ENCODE measurements around the gene HIPK2.

The HIPK2 gene

DNA sequence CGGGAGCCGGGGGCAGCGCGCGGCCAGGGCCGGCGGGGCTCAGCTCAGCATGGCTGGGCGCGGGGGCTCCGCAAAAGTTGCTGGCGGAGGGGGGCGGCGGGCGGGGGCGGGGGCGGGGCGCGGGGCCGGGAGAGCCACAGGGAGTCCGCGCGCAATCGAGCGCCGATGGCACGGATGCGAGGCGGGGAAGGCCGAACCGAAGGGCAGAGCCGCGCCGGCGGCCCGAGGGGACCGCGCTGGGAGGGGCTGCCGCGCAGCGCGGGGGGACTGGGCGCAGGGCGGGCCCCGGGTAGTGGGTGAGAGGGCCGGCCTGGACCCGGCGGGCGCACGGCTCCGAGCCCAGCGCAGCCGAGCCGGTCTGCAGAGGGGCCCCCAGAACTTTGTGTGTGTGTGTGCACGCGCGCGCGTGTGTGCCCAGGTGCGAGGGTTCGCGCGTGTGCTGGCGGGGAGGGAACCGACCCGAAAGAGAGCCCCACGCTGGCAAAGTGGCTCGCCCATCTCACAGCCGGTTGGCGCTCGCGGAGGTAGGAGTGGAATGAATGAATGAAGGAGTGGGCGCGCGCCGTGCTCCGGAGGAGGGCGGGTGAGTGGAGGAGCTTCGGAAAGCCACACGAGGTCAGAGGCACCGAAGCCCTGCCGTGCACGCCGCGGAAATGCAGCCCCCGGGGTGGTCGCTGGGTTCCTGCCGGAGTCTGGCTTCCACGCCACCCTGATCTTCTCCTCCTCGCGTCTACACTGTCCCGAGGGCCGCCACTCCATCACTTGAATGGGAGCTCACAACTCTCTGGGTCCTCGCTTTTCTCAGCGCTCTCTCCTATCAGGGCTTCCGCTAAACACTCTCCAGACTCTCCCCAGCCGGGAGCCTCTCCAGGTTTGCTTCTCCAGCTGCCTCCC is at the start of gene HIPK2:
HIPK2 (minus strand) TSS at position 51 of the 894 bp plus-strand sequence. CDS start 375 bp downstream, outside the sequence.
- ATAC-seq: peak; percentile 56
- no peak for TF ChIP-seq BACH2 (CRISPR knock-in tag; IDR thresholded peaks at IDR 0.05; ENCODE audit: borderline replicate concordance)
- TF ChIP-seq OSR1 (CRISPR knock-in tag; IDR thresholded peaks at IDR 0.05): no peak
- 0 out of 2 replicates have a peak, but pooled peaks have one; percentile 10 for TF ChIP-seq TSHZ2 (CRISPR knock-in tag; IDR thresholded peaks at IDR 0.05)
- TF ChIP-seq ARNTL (CRISPR knock-in tag; IDR thresholded peaks at IDR 0.05; ENCODE audit: borderline replicate concordance, low read depth): no peak
- TF ChIP-seq TOX (CRISPR knock-in tag; IDR thresholded peaks at IDR 0.05; ENCODE audit: borderline replicate concordance): no peak
- no peak for TF ChIP-seq ZFP30 (CRISPR knock-in tag; IDR thresholded peaks at IDR 0.05)
- TF ChIP-seq ZFP3 (CRISPR knock-in tag; IDR thresholded peaks at IDR 0.05): no peak; the same call in 1 of the 2 replicates
- TF ChIP-seq CREB5 (CRISPR knock-in tag; IDR thresholded peaks at IDR 0.05; ENCODE audit: low read depth): no peak
- TF ChIP-seq ZNF565 (CRISPR knock-in tag; conservative IDR thresholded peaks at IDR 0.05; ENCODE audit: low read depth): no peak
- TF ChIP-seq TCF4 (CRISPR knock-in tag; IDR thresholded peaks at IDR 0.05; ENCODE audit: borderline replicate concordance): no peak
- 0 out of 2 replicates have a peak, but pooled peaks have one; percentile 19 for TF ChIP-seq ZNF70 (CRISPR knock-in tag; IDR thresholded peaks at IDR 0.05)

- no peak for TF ChIP-seq PATZ1 (CRISPR knock-in tag; IDR thresholded peaks at IDR 0.05; ENCODE audit: borderline replicate concordance)
- TF ChIP-seq RARB (CRISPR knock-in tag; IDR thresholded peaks at IDR 0.05): no peak
- no peak for TF ChIP-seq ARNTL (CRISPR knock-in tag; IDR thresholded peaks at IDR 0.05; ENCODE audit: borderline replicate concordance, low read depth)
- no peak for TF ChIP-seq PPARA (CRISPR knock-in tag; IDR thresholded peaks at IDR 0.05; ENCODE audit: borderline replicate concordance)
- TF ChIP-seq ZNF565 (CRISPR knock-in tag; conservative IDR thresholded peaks at IDR 0.05; ENCODE audit: low read depth): no peak
- TF ChIP-seq CSRNP3 (CRISPR knock-in tag; IDR thresholded peaks at IDR 0.05): no peak
- no peak for TF ChIP-seq ZFP3 (CRISPR knock-in tag; IDR thresholded peaks at IDR 0.05)
- TF ChIP-seq CSDC2 (CRISPR knock-in tag; IDR thresholded peaks at IDR 0.05): no peak
- TF ChIP-seq ZNF70 (CRISPR knock-in tag; IDR thresholded peaks at IDR 0.05): no peak
- no peak for TF ChIP-seq OSR1 (CRISPR knock-in tag; IDR thresholded peaks at IDR 0.05)
- TF ChIP-seq ZFP30 (CRISPR knock-in tag; IDR thresholded peaks at IDR 0.05): no peak
- TF ChIP-seq ISL1 (CRISPR knock-in tag; IDR thresholded peaks at IDR 0.05): no peak
- no peak for TF ChIP-seq GLIS3 (CRISPR knock-in tag; IDR thresholded peaks at IDR 0.05)
- TF ChIP-seq CREB5 (CRISPR knock-in tag; IDR thresholded peaks at IDR 0.05; ENCODE audit: low read depth): no peak
- TF ChIP-seq POU6F1 (CRISPR knock-in tag; IDR thresholded peaks at IDR 0.05; ENCODE audit: borderline replicate concordance, low read depth): no peak
- no peak for TF ChIP-seq ESRRG (CRISPR knock-in tag; IDR thresholded peaks at IDR 0.05)
- no peak for TF ChIP-seq BACH2 (CRISPR knock-in tag; IDR thresholded peaks at IDR 0.05; ENCODE audit: borderline replicate concordance)
- TF ChIP-seq SNAI2 (CRISPR knock-in tag; IDR thresholded peaks at IDR 0.05): no peak
- no peak for TF ChIP-seq ZNF8 (CRISPR knock-in tag; IDR thresholded peaks at IDR 0.05)
- no peak for TF ChIP-seq ZC3H10 (CRISPR knock-in tag; IDR thresholded peaks at IDR 0.05)
- no peak; the same call in 2 of the 3 replicates for ATAC-seq
Measured at GRCh38 chr7:139827042-139827441, 49.2 kb upstream of the HIPK2 start.
